SK-N-SH (cell line): ENCODE results near the gene PGRMC2. TPM values are rescaled to one million over a fixed set of nuclear protein-coding genes. Genes with fewer than 3 reads are reported as not detected.

Source experiments
- CTCF ChIA-PET: fragments of 300-600, 350-600 bp; formaldehyde crosslinking; extraction: SDS; loops from one replicate; lab custom pipeline; 2021; lab: Yijun Ruan, JAX
- POLR2A ChIA-PET: fragments of 350-600 bp; sonication (Branson Sonifier 250); formaldehyde crosslinking; extraction: SDS; loops from one replicate; lab custom pipeline; 2020; ENCODE audit warnings: antibody characterized with exemption, inconsistent platforms; lab: Yijun Ruan, JAX
- DNase-seq: peaks from one replicate; pipeline ENCODE4 v3.0.0; 2012
- H2AFZ ChIP-seq: fragments of 200-600 bp; sonication (generic); 2 replicates; pipeline ENCODE4 v1.8.1; 2016; ENCODE audit warnings: antibody characterized with exemption, mild to moderate bottlenecking, low read depth
- H3F3A ChIP-seq: fragments of 200-600 bp; sonication (generic); replicated peaks from 2 replicates; pipeline ENCODE3; 2016; ENCODE audit warnings: antibody characterized with exemption, mild to moderate bottlenecking; ENCODE audit not compliant: insufficient read depth
- H3K27ac ChIP-seq, 2 experiments: fragments of 200-500 bp in 1 of 2; fragments of 200-600 bp in 1 of 2; sonication (Bioruptor generic) in 1 of 2; sonication (generic), shearing (Covaris generic) in 1 of 2; 2 replicates each; pipeline versions ENCODE4 v1.5.1 to v1.6.1; 2014 to 2016; ENCODE audit warnings: low read depth in 2 of 2, inconsistent platforms in 1 of 2, low read length in 1 of 2, mild to moderate bottlenecking in 1 of 2, mixed read lengths in 1 of 2
- H3K27me3 ChIP-seq: fragments of 200-600 bp; sonication (generic), shearing (Covaris generic); 2 replicates; pipeline ENCODE4 v1.6.1; 2016; ENCODE audit warnings: mixed run types; ENCODE audit not compliant: insufficient read depth
- H3K36me3 ChIP-seq, 2 experiments: fragments of 200-500 bp in 1 of 2; fragments of 200-600 bp in 1 of 2; sonication (Bioruptor generic) in 1 of 2; sonication (generic) in 1 of 2; replicated peaks in 1 of 2; 2 replicates each; pipeline versions ENCODE3 to v1.5.1; 2014 to 2016; ENCODE audit warnings: low read length in 1 of 2, mild to moderate bottlenecking in 1 of 2; ENCODE audit not compliant: insufficient read depth in 2 of 2, control insufficient read depth in 1 of 2
- H3K4me1 ChIP-seq, 2 experiments: fragments of 200-500 bp in 1 of 2; fragments of 200-600 bp in 1 of 2; sonication (Bioruptor generic) in 1 of 2; sonication (generic), shearing (Covaris generic) in 1 of 2; 2 replicates each; pipeline versions ENCODE4 v1.5.1 to v1.6.1; 2014 to 2016; ENCODE audit warnings: low read depth in 1 of 2, low read length in 1 of 2, mixed run types in 1 of 2; ENCODE audit not compliant: insufficient read depth in 2 of 2, control insufficient read depth in 1 of 2
- H3K4me2 ChIP-seq: fragments of 200-600 bp; sonication (generic), shearing (Covaris generic); 2 replicates; pipeline ENCODE4 v1.6.1; 2017; ENCODE audit warnings: mixed run types
- H3K4me3 ChIP-seq, 2 experiments: fragments of 200-500 bp in 1 of 2; fragments of 200-600 bp in 1 of 2; sonication (Bioruptor generic) in 1 of 2; sonication (generic), shearing (Covaris generic) in 1 of 2; 2 replicates each; pipeline versions ENCODE4 v1.5.1 to v1.8.1; 2014 to 2016; ENCODE audit warnings: low read depth in 2 of 2, inconsistent platforms in 1 of 2, low read length in 1 of 2, mild to moderate bottlenecking in 1 of 2, mixed read lengths in 1 of 2, moderate library complexity in 1 of 2
- H3K79me2 ChIP-seq: fragments of 200-600 bp; sonication (generic); 2 replicates; pipeline ENCODE4 v1.8.1; 2017; ENCODE audit warnings: mild to moderate bottlenecking; ENCODE audit not compliant: insufficient read depth
- H3K9ac ChIP-seq: fragments of 200-600 bp; sonication (generic); 2 replicates; pipeline ENCODE4 v1.6.1; 2017; ENCODE audit warnings: mixed run types
- H3K9me2 ChIP-seq: fragments of 200-600 bp; sonication (generic); 2 replicates; pipeline ENCODE4 v1.6.1; 2017; ENCODE audit warnings: mixed run types
- H3K9me3 ChIP-seq: fragments of 200-600 bp; sonication (generic); 2 replicates; pipeline ENCODE4 v1.6.1; 2017; ENCODE audit warnings: mixed run types, mild to moderate bottlenecking, moderate library complexity
- H4K20me1 ChIP-seq: fragments of 200-600 bp; sonication (generic); 2 replicates; pipeline ENCODE4 v1.6.1; 2017; ENCODE audit warnings: mild to moderate bottlenecking, mixed run types; ENCODE audit not compliant: insufficient read depth
- GATA2 ChIP-seq: sonication (generic); formaldehyde crosslinking; IDR thresholded peaks from 2 replicates; pipeline ENCODE4 v1.5.0; 2020; ENCODE audit warnings: mild to moderate bottlenecking, missing genetic modification reagents
- MXI1 ChIP-seq: IDR thresholded peaks from 2 replicates; pipeline ENCODE4 v1.6.1; 2012; ENCODE audit warnings: mild to moderate bottlenecking, low read depth, low read length, improper control_type of control experiment
- NFIC ChIP-seq: IDR thresholded peaks from 2 replicates; pipeline ENCODE4 v1.4.0; 2012; ENCODE audit warnings: borderline replicate concordance
- RAD21 ChIP-seq: IDR thresholded peaks from 2 replicates; pipeline ENCODE4 v1.6.1; 2012; ENCODE audit warnings: mild to moderate bottlenecking, low read length
- RCOR1 ChIP-seq: fragments of 150-350 bp; IDR thresholded peaks from 2 replicates; pipeline ENCODE4 v1.6.1; 2017; ENCODE audit warnings: antibody characterized with exemption, low read length
- RFX5 ChIP-seq: IDR thresholded peaks from 2 replicates; pipeline ENCODE4 v1.6.1; 2012; ENCODE audit warnings: mild to moderate bottlenecking, improper control_type of control experiment, low read length
- RXRA ChIP-seq: IDR thresholded peaks from 2 replicates; pipeline ENCODE4 v1.4.0; 2012; ENCODE audit warnings: low read depth, mild to moderate bottlenecking, borderline replicate concordance
- TCF12 ChIP-seq: IDR thresholded peaks from 2 replicates; pipeline ENCODE4 v1.4.0; 2012
- WGBS: methylation state at CpG from one replicate; pipeline ENCODE4 v1.1.6; 2017; ENCODE audit warnings: low lambda C conversion rate; 5-methylcytosine and 5-hydroxymethylcytosine counted together
- polyA plus RNA-seq, 3 experiments: library from polyadenylated mRNA; depleted of rRNA; stranded (reverse); fragments of >200 nt; gene quantifications; 2 replicates each; pipeline ENCODE4 v1.2.3, GENCODE V29; 2012
- TF ChIP-seq, protein P1 (sequence below): fragments of 150-350 bp; IDR thresholded peaks from 2 replicates; pipeline ENCODE4 v1.6.1; 2016; ENCODE audit warnings: mild to moderate bottlenecking, low read depth, low read length
- TF ChIP-seq, protein P2 (sequence below): IDR thresholded peaks from 2 replicates; pipeline ENCODE4 v1.6.1; 2012; ENCODE audit warnings: mild to moderate bottlenecking, low read depth, low read length, moderate library complexity
- TF ChIP-seq, protein P3 (sequence below): IDR thresholded peaks from 2 replicates; pipeline ENCODE4 v1.4.0; 2012; ENCODE audit warnings: low read depth

The PGRMC2 gene
- polyA plus RNA-seq, 1 of the 3 experiments (the other 2 are of a cell fraction): 18.2 TPM

DNA sequence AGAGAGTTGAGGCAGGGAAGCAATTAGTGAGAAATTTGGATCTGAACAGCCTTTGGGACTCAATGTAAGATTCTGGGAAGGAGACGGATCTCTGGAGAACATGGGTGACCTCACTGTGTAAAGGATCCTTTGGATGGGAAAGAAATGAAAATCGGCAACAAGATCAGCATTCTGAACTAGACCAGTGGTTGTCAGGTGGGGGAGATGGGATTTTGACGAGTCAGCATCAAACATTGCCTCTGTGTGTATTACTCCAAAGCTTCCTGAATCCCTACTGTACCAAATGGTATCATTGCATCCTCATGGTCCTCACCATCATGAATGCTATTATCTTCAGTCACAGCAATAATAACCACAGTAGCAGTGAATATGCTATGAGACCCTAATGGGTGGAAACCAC is 52.8 kb downstream of the PGRMC2 start:
- Histone ChIP-seq H3K4me3 (no peak overlapping the region), H3K4me2 (no peak overlapping the region), H4K20me1 (no peaks in the 10 kb centered on the region), H3F3A (no peaks in the 10 kb centered on the region), H3K36me3 (no peaks in the 10 kb centered on the region), H3K4me1 (no peaks in the 10 kb centered on the region), H3K27ac (no peak overlapping the region), H2AFZ (no peak overlapping the region), H3K9ac (no peak overlapping the region), H3K79me2 (no peaks in the 10 kb centered on the region), H3K9me3 (no peaks in the 10 kb centered on the region; the same call in 1 of the 2 replicates), H3K9me2 (0 out of 2 replicates have a peak, but pooled peaks cover 3% of the 10 kb centered on the region), H3K27me3 (no peaks in the 10 kb centered on the region)
- POLR2A ChIA-PET: no interaction called here
- CTCF ChIA-PET: no interaction called here
- no peak for TF ChIP-seq TCF12
- no peak for TF ChIP-seq MXI1
- no peak for TF ChIP-seq RCOR1
- TF ChIP-seq, protein P1, sequence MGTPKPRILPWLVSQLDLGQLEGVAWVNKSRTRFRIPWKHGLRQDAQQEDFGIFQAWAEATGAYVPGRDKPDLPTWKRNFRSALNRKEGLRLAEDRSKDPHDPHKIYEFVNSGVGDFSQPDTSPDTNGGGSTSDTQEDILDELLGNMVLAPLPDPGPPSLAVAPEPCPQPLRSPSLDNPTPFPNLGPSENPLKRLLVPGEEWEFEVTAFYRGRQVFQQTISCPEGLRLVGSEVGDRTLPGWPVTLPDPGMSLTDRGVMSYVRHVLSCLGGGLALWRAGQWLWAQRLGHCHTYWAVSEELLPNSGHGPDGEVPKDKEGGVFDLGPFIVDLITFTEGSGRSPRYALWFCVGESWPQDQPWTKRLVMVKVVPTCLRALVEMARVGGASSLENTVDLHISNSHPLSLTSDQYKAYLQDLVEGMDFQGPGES: no peak
- TF ChIP-seq GATA2 (CRISPR knock-in tag): no peak
- 79% methylated on average over 3 of the region's 3 CpGs for WGBS
- DNase-seq: no peak

DNA sequence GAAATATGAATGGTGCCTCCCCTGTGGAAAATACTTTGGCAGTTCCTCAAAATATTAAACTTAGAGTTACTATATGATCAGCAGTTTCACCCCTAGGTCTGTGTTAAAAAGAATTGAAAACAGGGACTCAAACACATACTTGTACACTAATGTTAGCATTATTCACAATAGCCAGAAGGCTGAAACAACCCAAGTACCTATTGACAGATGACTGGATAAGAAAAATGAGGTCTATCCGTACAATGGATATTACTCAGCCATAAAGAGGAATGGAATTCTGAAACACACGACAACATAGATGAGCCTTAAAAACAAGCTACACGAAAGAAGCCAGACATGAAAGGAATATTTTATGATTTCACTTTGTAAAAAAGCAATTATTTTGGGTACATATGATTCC is 54.9 kb downstream of the PGRMC2 start:
- WGBS: 70% methylated on average over 3 of the region's 3 CpGs
- Histone ChIP-seq H3K4me2 (no peak overlapping the region), H3K27ac (no peak overlapping the region), H3K79me2 (no peaks in the 10 kb centered on the region), H2AFZ (no peak overlapping the region), H3K9ac (no peak overlapping the region), H3K9me2 (0 out of 2 replicates have a peak, but pooled peaks cover 3% of the 10 kb centered on the region), H3K9me3 (no peaks in the 10 kb centered on the region; the same call in 1 of the 2 replicates), H3K4me3 (no peak overlapping the region), H3K36me3 (no peaks in the 10 kb centered on the region), H3F3A (no peaks in the 10 kb centered on the region), H4K20me1 (no peaks in the 10 kb centered on the region), H3K4me1 (peaks cover 7 to 13% of the 10 kb centered on the region in 2 experiments; a peak in 3 of 4 replicates), H3K27me3 (no peaks in the 10 kb centered on the region)
- POLR2A ChIA-PET: no interaction called here
- TF ChIP-seq RFX5: no peak
- TF ChIP-seq, protein P2, sequence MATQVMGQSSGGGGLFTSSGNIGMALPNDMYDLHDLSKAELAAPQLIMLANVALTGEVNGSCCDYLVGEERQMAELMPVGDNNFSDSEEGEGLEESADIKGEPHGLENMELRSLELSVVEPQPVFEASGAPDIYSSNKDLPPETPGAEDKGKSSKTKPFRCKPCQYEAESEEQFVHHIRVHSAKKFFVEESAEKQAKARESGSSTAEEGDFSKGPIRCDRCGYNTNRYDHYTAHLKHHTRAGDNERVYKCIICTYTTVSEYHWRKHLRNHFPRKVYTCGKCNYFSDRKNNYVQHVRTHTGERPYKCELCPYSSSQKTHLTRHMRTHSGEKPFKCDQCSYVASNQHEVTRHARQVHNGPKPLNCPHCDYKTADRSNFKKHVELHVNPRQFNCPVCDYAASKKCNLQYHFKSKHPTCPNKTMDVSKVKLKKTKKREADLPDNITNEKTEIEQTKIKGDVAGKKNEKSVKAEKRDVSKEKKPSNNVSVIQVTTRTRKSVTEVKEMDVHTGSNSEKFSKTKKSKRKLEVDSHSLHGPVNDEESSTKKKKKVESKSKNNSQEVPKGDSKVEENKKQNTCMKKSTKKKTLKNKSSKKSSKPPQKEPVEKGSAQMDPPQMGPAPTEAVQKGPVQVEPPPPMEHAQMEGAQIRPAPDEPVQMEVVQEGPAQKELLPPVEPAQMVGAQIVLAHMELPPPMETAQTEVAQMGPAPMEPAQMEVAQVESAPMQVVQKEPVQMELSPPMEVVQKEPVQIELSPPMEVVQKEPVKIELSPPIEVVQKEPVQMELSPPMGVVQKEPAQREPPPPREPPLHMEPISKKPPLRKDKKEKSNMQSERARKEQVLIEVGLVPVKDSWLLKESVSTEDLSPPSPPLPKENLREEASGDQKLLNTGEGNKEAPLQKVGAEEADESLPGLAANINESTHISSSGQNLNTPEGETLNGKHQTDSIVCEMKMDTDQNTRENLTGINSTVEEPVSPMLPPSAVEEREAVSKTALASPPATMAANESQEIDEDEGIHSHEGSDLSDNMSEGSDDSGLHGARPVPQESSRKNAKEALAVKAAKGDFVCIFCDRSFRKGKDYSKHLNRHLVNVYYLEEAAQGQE: no peak
- TF ChIP-seq RCOR1: no peak
- no peak for TF ChIP-seq RAD21
- no peak for TF ChIP-seq NFIC
- TF ChIP-seq MXI1: no peak
- TF ChIP-seq, protein P3, sequence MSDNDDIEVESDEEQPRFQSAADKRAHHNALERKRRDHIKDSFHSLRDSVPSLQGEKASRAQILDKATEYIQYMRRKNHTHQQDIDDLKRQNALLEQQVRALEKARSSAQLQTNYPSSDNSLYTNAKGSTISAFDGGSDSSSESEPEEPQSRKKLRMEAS: no peak
- no peak for TF ChIP-seq RXRA
- DNase-seq: no peak
- CTCF ChIA-PET: interaction anchor here (1.0 kb wide), 1 partner anchor 10 kb away, joined by 3 read pairs; no protein-coding TSS in a partner anchor
